HG03442 (cell line): ENCODE results near the gene PROSER3.
"Not testable (repeated sequence)": the region's sequence is repeated elsewhere in the genome, so short reads cannot be mapped to it uniquely, and the experiment has no call there.

Experiments
- ATAC-seq: cut with Tn5 transposase; IDR thresholded peaks from one replicate; pipeline ENCODE4 v1.9.1; 2021; ENCODE audit warnings: mild to moderate bottlenecking, moderate library complexity; ENCODE audit not compliant: unreplicated experiment

Gene PROSER3

GRCh38 chr19:35722461-35722860 is 35.5 kb upstream of the PROSER3 start:
- ATAC-seq = no peak

GRCh38 chr19:35722897-35723296 is 35.1 kb upstream of the PROSER3 start:
- no peak for ATAC-seq

- ATAC-seq = no peak
Observed at GRCh38 chr19:35723671-35724070, 34.3 kb upstream of the PROSER3 start.

GRCh38 chr19:35724132-35724531 is 33.8 kb upstream of the PROSER3 start:
- not testable (repeated sequence) for ATAC-seq

- ATAC-seq = no peak
Observed at GRCh38 chr19:35724560-35724959, 33.4 kb upstream of the PROSER3 start.

GRCh38 chr19:35725216-35725861 is 32.6 kb upstream of the PROSER3 start:
- ATAC-seq = no peak

- ATAC-seq = no peak
Observed at GRCh38 chr19:35727053-35727955, 30.7 kb upstream of the PROSER3 start.

GRCh38 chr19:35727956-35728706 is 29.8 kb upstream of the PROSER3 start:
- no peak for ATAC-seq

- ATAC-seq = no peak
Observed at GRCh38 chr19:35729021-35729420, 29.0 kb upstream of the PROSER3 start.

- ATAC-seq = no peak
Observed at GRCh38 chr19:35729763-35730162, 28.2 kb upstream of the PROSER3 start.

GRCh38 chr19:35730326-35730725 is 27.6 kb upstream of the PROSER3 start:
- no peak for ATAC-seq

GRCh38 chr19:35731353-35731752 is 26.6 kb upstream of the PROSER3 start:
- no peak for ATAC-seq

- no peak for ATAC-seq
Observed at GRCh38 chr19:35731779-35732405, 26.1 kb upstream of the PROSER3 start.

GRCh38 chr19:35732540-35733179 is 25.3 kb upstream of the PROSER3 start:
- no peak for ATAC-seq

- no peak for ATAC-seq
Observed at GRCh38 chr19:35733180-35734125, 24.5 kb upstream of the PROSER3 start.

GRCh38 chr19:35734273-35734672 is 23.7 kb upstream of the PROSER3 start:
- no peak for ATAC-seq

GRCh38 chr19:35734889-35735288 is 23.1 kb upstream of the PROSER3 start:
- ATAC-seq = no peak

GRCh38 chr19:35736913-35737886 is 20.8 kb upstream of the PROSER3 start:
- ATAC-seq = no peak
